ENCODE results near the gene STAB1. TPM values are rescaled to one million over a fixed set of nuclear protein-coding genes. Genes with fewer than 3 reads are reported as not detected.

The STAB1 gene
- total RNA-seq, 2 experiments from 2014 or later: not detected

- H3K36me3 Mint-ChIP-seq (ENCODE audit: low read depth): peaks cover 28% of the 10 kb centered on the region
- H3K27me3 Mint-ChIP-seq: no peaks in the 10 kb centered on the region
- peak overlapping the region; percentile 99 for H3K4me3 Mint-ChIP-seq
- CTCF ChIA-PET: interaction anchor here (2.1 kb wide), 1 partner anchor 9 kb away, joined by 6 read pairs; no protein-coding TSS in a partner anchor
- no peaks in the 10 kb centered on the region for H3K9me3 Mint-ChIP-seq
- POLR2A ChIA-PET: interaction anchor here (0.8 to 1.3 kb wide), 5 partner anchors 14 to 480 kb away, joined by 3 to 7 read pairs (median 3); no protein-coding TSS in a partner anchor
- peaks cover 51% of the 10 kb centered on the region for H3K4me1 Mint-ChIP-seq
- DNase-seq: peak; percentile 16
- H3K27ac Mint-ChIP-seq: peak overlapping the region; percentile 94
Measured at GRCh38 chr3:52537726-52538421, 42.7 kb downstream of the STAB1 start.

- ChIA-PET CTCF (no interaction called here), POLR2A (no interaction called here)
- Mint-ChIP-seq H3K4me1 (peaks cover 51% of the 10 kb centered on the region), H3K9me3 (no peaks in the 10 kb centered on the region), H3K27me3 (no peaks in the 10 kb centered on the region), H3K36me3 (ENCODE audit: low read depth) (peaks cover 28% of the 10 kb centered on the region), H3K4me3 (peak overlapping the region; percentile 31), H3K27ac (peak overlapping the region; percentile 73)
- no peak for DNase-seq
Measured at GRCh38 chr3:52539010-52539653, 44.0 kb downstream of the STAB1 start.

- no peak overlapping the region for H3K27ac Mint-ChIP-seq
- no peaks in the 10 kb centered on the region for H3K9me3 Mint-ChIP-seq
- H3K4me3 Mint-ChIP-seq: no peak overlapping the region
- peaks cover 40% of the 10 kb centered on the region for H3K36me3 Mint-ChIP-seq (ENCODE audit: low read depth)
- DNase-seq: no peak
- H3K4me1 Mint-ChIP-seq: peaks cover 38% of the 10 kb centered on the region
- H3K27me3 Mint-ChIP-seq: no peaks in the 10 kb centered on the region
- CTCF ChIA-PET: no interaction called here
- POLR2A ChIA-PET: interaction anchor here (0.9 kb wide), 1 partner anchor 101 kb away, joined by 3 read pairs; no protein-coding TSS in a partner anchor
Measured at GRCh38 chr3:52541050-52541449, 45.9 kb downstream of the STAB1 start.

GRCh38 chr3:52544937-52545336 lies 49.8 kb downstream of the STAB1 start:
- ChIA-PET POLR2A (interaction anchor here (1.3 kb wide), 1 partner anchor 9 kb away, joined by 3 read pairs; the partner anchor contains the start of gene UQCC5), CTCF (no interaction called here)
- H3K9me3 Mint-ChIP-seq: no peaks in the 10 kb centered on the region
- H3K36me3 Mint-ChIP-seq (ENCODE audit: low read depth): peaks cover 34% of the 10 kb centered on the region
- no peaks in the 10 kb centered on the region for H3K27me3 Mint-ChIP-seq
- H3K4me1 Mint-ChIP-seq: peaks cover 19% of the 10 kb centered on the region
- no peak overlapping the region for H3K4me3 Mint-ChIP-seq
- no peak overlapping the region for H3K27ac Mint-ChIP-seq
- no peak for DNase-seq

GRCh38 chr3:52546111-52546901 lies 51.2 kb downstream of the STAB1 start:
- peaks cover 9% of the 10 kb centered on the region for H3K4me1 Mint-ChIP-seq
- H3K4me3 Mint-ChIP-seq: no peak overlapping the region
- H3K36me3 Mint-ChIP-seq (ENCODE audit: low read depth): peaks cover 40% of the 10 kb centered on the region
- no peak for DNase-seq
- H3K27me3 Mint-ChIP-seq: no peaks in the 10 kb centered on the region
- no peak overlapping the region for H3K27ac Mint-ChIP-seq
- H3K9me3 Mint-ChIP-seq: no peaks in the 10 kb centered on the region
- ChIA-PET POLR2A (interaction anchor here (0.6 to 0.7 kb wide), 2 partner anchors 10 to 347 kb away, joined by 3 read pairs; partner anchors contain the start of gene UQCC5), CTCF (interaction anchor here (2.2 kb wide), 1 partner anchor 10 kb away, joined by 6 read pairs; the partner anchor contains the start of gene UQCC5)

- H3K36me3 Mint-ChIP-seq (ENCODE audit: low read depth): peaks cover 37% of the 10 kb centered on the region
- DNase-seq: no peak
- H3K9me3 Mint-ChIP-seq: no peaks in the 10 kb centered on the region
- CTCF ChIA-PET: interaction anchor here (2.2 kb wide), 1 partner anchor 11 kb away, joined by 6 read pairs; the partner anchor contains the start of gene UQCC5
- H3K4me1 Mint-ChIP-seq: peaks cover 9% of the 10 kb centered on the region
- POLR2A ChIA-PET: interaction anchor here (0.7 kb wide), 1 partner anchor 11 kb away, joined by 3 read pairs; the partner anchor contains the start of gene UQCC5
- no peak overlapping the region for H3K27ac Mint-ChIP-seq
- no peak overlapping the region for H3K4me3 Mint-ChIP-seq
- H3K27me3 Mint-ChIP-seq: no peaks in the 10 kb centered on the region
Measured at GRCh38 chr3:52547143-52547542, 52.0 kb downstream of the STAB1 start.

GRCh38 chr3:52551118-52551517 lies 56.0 kb downstream of the STAB1 start:
- ChIA-PET CTCF (interaction anchor here (1.3 to 1.9 kb wide), 2 partner anchors 10 to 123 kb away, joined by 3 to 4 read pairs; no protein-coding TSS in a partner anchor), POLR2A (interaction anchor here (1.7 kb wide), 1 partner anchor 14 kb away, joined by 7 read pairs; no protein-coding TSS in a partner anchor)
- Mint-ChIP-seq H3K36me3 (ENCODE audit: low read depth) (peaks cover 44% of the 10 kb centered on the region), H3K27me3 (no peaks in the 10 kb centered on the region), H3K27ac (no peak overlapping the region), H3K9me3 (no peaks in the 10 kb centered on the region), H3K4me1 (peaks cover 8% of the 10 kb centered on the region), H3K4me3 (no peak overlapping the region)
- no peak for DNase-seq

GRCh38 chr3:52552089-52552488 lies 57.0 kb downstream of the STAB1 start:
- ChIA-PET POLR2A (interaction anchor here (1.7 kb wide), 1 partner anchor 15 kb away, joined by 7 read pairs; no protein-coding TSS in a partner anchor), CTCF (interaction anchor here (0.5 to 1.9 kb wide), 3 partner anchors 9 to 127 kb away, joined by 3 to 4 read pairs (median 3); no protein-coding TSS in a partner anchor)
- Mint-ChIP-seq H3K9me3 (no peaks in the 10 kb centered on the region), H3K36me3 (ENCODE audit: low read depth) (peaks cover 43% of the 10 kb centered on the region), H3K4me3 (no peak overlapping the region), H3K4me1 (peaks cover 6% of the 10 kb centered on the region), H3K27ac (no peak overlapping the region), H3K27me3 (no peaks in the 10 kb centered on the region)
- DNase-seq: no peak

- H3K27ac Mint-ChIP-seq: no peak overlapping the region
- no peaks in the 10 kb centered on the region for H3K27me3 Mint-ChIP-seq
- H3K4me1 Mint-ChIP-seq: peaks cover 2% of the 10 kb centered on the region
- DNase-seq: no peak
- peaks cover 51% of the 10 kb centered on the region for H3K36me3 Mint-ChIP-seq (ENCODE audit: low read depth)
- POLR2A ChIA-PET: no interaction called here
- H3K9me3 Mint-ChIP-seq: no peaks in the 10 kb centered on the region
- CTCF ChIA-PET: interaction anchor here (0.7 kb wide), 1 partner anchor 9 kb away, joined by 4 read pairs; no protein-coding TSS in a partner anchor
- no peak overlapping the region for H3K4me3 Mint-ChIP-seq
Measured at GRCh38 chr3:52554026-52554755, 59.1 kb downstream of the STAB1 start.

- Mint-ChIP-seq H3K4me3 (no peak overlapping the region), H3K9me3 (no peaks in the 10 kb centered on the region), H3K27me3 (no peaks in the 10 kb centered on the region), H3K27ac (no peak overlapping the region), H3K36me3 (ENCODE audit: low read depth) (peaks cover 57% of the 10 kb centered on the region), H3K4me1 (no peaks in the 10 kb centered on the region)
- CTCF ChIA-PET: no interaction called here
- POLR2A ChIA-PET: no interaction called here
- no peak for DNase-seq
Measured at GRCh38 chr3:52555056-52555455, 59.9 kb downstream of the STAB1 start.

GRCh38 chr3:52557011-52557960 lies 62.1 kb downstream of the STAB1 start:
- no peak overlapping the region for H3K4me3 Mint-ChIP-seq
- ChIA-PET CTCF (no interaction called here), POLR2A (no interaction called here)
- H3K4me1 Mint-ChIP-seq: no peaks in the 10 kb centered on the region
- H3K9me3 Mint-ChIP-seq: no peaks in the 10 kb centered on the region
- DNase-seq: no peak
- H3K27me3 Mint-ChIP-seq: no peaks in the 10 kb centered on the region
- no peak overlapping the region for H3K27ac Mint-ChIP-seq
- peaks cover 63% of the 10 kb centered on the region for H3K36me3 Mint-ChIP-seq (ENCODE audit: low read depth)

All from activated CD4-positive, alpha-beta memory T cell treated with anti-CD3 and anti-CD28 coated beads, Interleukin-2, amount 10 ng/mL, durations not matched to agents 7 days and 5 days (primary cell).